ENCODE measurements around the gene GRHPR. TPM values are rescaled to one million over a fixed set of nuclear protein-coding genes. Genes with fewer than 3 reads are reported as not detected.

The GRHPR gene
- total RNA-seq: 109 and 151 TPM in 2 replicates

GRCh38 chr9:37422289-37423104 lies at the start of gene GRHPR:
Gene GRHPR, plus strand, starts transcription at chr9:37422696. Its CDS starts 55 bp downstream, at chr9:37422751.

GRCh38 chr9:37465249-37466036 lies 42.9 kb downstream of the GRHPR start, which contains the start of gene ZBTB5:
Gene ZBTB5, minus strand, starts transcription at chr9:37465450. Its CDS starts 22,899 bp downstream, at chr9:37442551.

GRCh38 chr9:37485389-37486255 lies 63.1 kb downstream of the GRHPR start, which contains the start of gene POLR1E:
Gene POLR1E, plus strand, starts transcription at chr9:37485948. Its CDS starts 100 bp downstream, at chr9:37486048.

Other genes starting within 250 kb of the GRHPR start
- 6.3 and 7.3 TPM in 2 replicates for gene ZBTB5, start 42.8 kb downstream of the GRHPR start, total RNA-seq
- 31.3 and 48.5 TPM in 2 replicates for gene POLR1E, start 63.3 kb downstream of the GRHPR start, total RNA-seq
- 9.4 and 12.1 TPM in 2 replicates for gene FBXO10, start 153.7 kb downstream of the GRHPR start, total RNA-seq
- gene TOMM5, start 169.9 kb downstream of the GRHPR start, total RNA-seq: 148 and 249 TPM in 2 replicates
- not detected in 2 replicates for gene FRMPD1, start 228.3 kb downstream of the GRHPR start, total RNA-seq